Endothelial cell of umbilical vein (primary cell): Measurements from ENCODE around the gene GRM8. TPM values are rescaled to one million over a fixed set of nuclear protein-coding genes. Genes with fewer than 3 reads are reported as not detected.

Experiments used
- BruUV-seq: library from RNA; stranded (reverse); fragments of 400-500 nt; replicated peaks from 2 replicates; lab custom pipeline; 2021; lab: Mats Ljungman, UMichigan
- CTCF ChIA-PET: fragments of 300-600, 350-600 bp; sonication (Branson Sonifier 250); formaldehyde crosslinking; loops from one replicate; lab custom pipeline; 2021; ENCODE audit warnings: antibody characterized with exemption, inconsistent platforms; lab: Charles Lee
- POLR2A ChIA-PET: fragments of 300-600, 350-600 bp; sonication (Branson Sonifier 250); formaldehyde crosslinking; loops from one replicate; lab custom pipeline; 2021; ENCODE audit warnings: antibody characterized with exemption, inconsistent platforms; lab: Charles Lee
- DNase-seq: peaks from one replicate; pipeline ENCODE4 v3.0.0-alpha.2; 2011; ENCODE audit warnings: low read depth, low spot score
- FAIRE-seq: peaks from 2 replicates; lab custom pipeline; 2011; peaks lifted over from hg19 to GRCh38; lab: Jason Lieb, UNC
- H2AFZ ChIP-seq: 2 replicates; pipeline ENCODE4 v1.6.0; 2012; ENCODE audit warnings: low read depth, low read length, control low read depth, inconsistent platforms
- H3K27ac ChIP-seq: 2 replicates; pipeline ENCODE4 v1.5.1; 2011; ENCODE audit warnings: low read depth, mild to moderate bottlenecking, control low read depth, low read length, moderate library complexity; ENCODE audit not compliant: insufficient read depth
- H3K27me3 ChIP-seq, 2 experiments: 2 replicates each; pipeline versions ENCODE4 v1.6.0 to v1.6.1; 2011; ENCODE audit warnings: low read length in 2 of 2, mixed read lengths in 1 of 2; ENCODE audit not compliant: control insufficient read depth in 2 of 2, insufficient read depth in 2 of 2
- H3K36me3 ChIP-seq, 2 experiments: 2 replicates in 1 of 2; 3 replicates in 1 of 2; pipeline ENCODE4 v1.5.1; 2011; ENCODE audit warnings: low read length in 2 of 2, mild to moderate bottlenecking in 1 of 2, moderate library complexity in 1 of 2; ENCODE audit not compliant: control insufficient read depth in 2 of 2, insufficient read depth in 2 of 2; ENCODE audit errors: extremely low read depth in 1 of 2
- H3K4me1 ChIP-seq: 3 replicates; pipeline ENCODE4 v1.5.1; 2011; ENCODE audit warnings: mild to moderate bottlenecking, low read length; ENCODE audit not compliant: control insufficient read depth, insufficient read depth; ENCODE audit errors: extremely low read depth
- H3K4me2 ChIP-seq: 2 replicates; pipeline ENCODE4 v1.6.1; 2011; ENCODE audit warnings: low read length, control low read depth, mixed read lengths; ENCODE audit not compliant: insufficient read depth
- H3K4me3 ChIP-seq, 3 experiments: fragments of 200-600 bp in 1 of 3; sonication (generic), shearing (Covaris generic) in 1 of 3; replicated peaks in 1 of 3; 2 replicates each; pipeline ENCODE4 v1.5.1; 2011 to 2016; ENCODE audit warnings: control low read depth in 3 of 3, low read length in 3 of 3, mild to moderate bottlenecking in 2 of 3, inconsistent platforms in 1 of 3, low read depth in 1 of 3, moderate library complexity in 1 of 3; ENCODE audit not compliant: insufficient read depth in 1 of 3
- H3K79me2 ChIP-seq: 2 replicates; pipeline ENCODE4 v1.6.0; 2012; ENCODE audit warnings: low read length, inconsistent platforms; ENCODE audit not compliant: control insufficient read depth, insufficient read depth
- H3K9ac ChIP-seq: replicated peaks from 2 replicates; pipeline ENCODE3; 2011; ENCODE audit warnings: low read length, control low read depth; ENCODE audit not compliant: insufficient read depth; ENCODE audit errors: extremely low read depth
- H3K9me1 ChIP-seq: replicated peaks from 3 replicates; pipeline ENCODE4 v1.6.0; 2011; ENCODE audit warnings: mild to moderate bottlenecking, low read length; ENCODE audit not compliant: control insufficient read depth, insufficient read depth; ENCODE audit errors: extremely low read depth
- H3K9me3 ChIP-seq: replicated peaks from 2 replicates; pipeline ENCODE4 v1.5.1; 2012; ENCODE audit warnings: low read length, inconsistent platforms; ENCODE audit not compliant: control insufficient read depth, insufficient read depth
- H4K20me1 ChIP-seq: replicated peaks from 2 replicates; pipeline ENCODE3; 2011; ENCODE audit warnings: mild to moderate bottlenecking, low read length; ENCODE audit not compliant: control insufficient read depth, insufficient read depth; ENCODE audit errors: extremely low read depth
- CTCF ChIP-seq, 2 donors: IDR thresholded peaks; 1 replicate in 1 of 2; 2 replicates in 1 of 2; pipeline ENCODE4 v1.5.1; 2011; ENCODE audit warnings: low read length in 2 of 2, mild to moderate bottlenecking in 2 of 2, moderate library complexity in 2 of 2, control low read depth in 1 of 2, inconsistent platforms in 1 of 2, low read depth in 1 of 2; ENCODE audit not compliant: insufficient read depth in 1 of 2; ENCODE audit errors: extremely low read depth in 1 of 2
- EZH2 ChIP-seq: IDR thresholded peaks from 2 replicates; pipeline ENCODE4 v1.6.1; 2012; ENCODE audit warnings: borderline replicate concordance, low read depth, mild to moderate bottlenecking, moderate library complexity, low read length, inconsistent platforms; ENCODE audit not compliant: severe bottlenecking
- FOS ChIP-seq: IDR thresholded peaks from 2 replicates; pipeline ENCODE4 v1.6.1; 2011; ENCODE audit warnings: mild to moderate bottlenecking, low read length, moderate library complexity, borderline replicate concordance; ENCODE audit not compliant: insufficient read depth
- GATA2 ChIP-seq: IDR thresholded peaks from 2 replicates; pipeline ENCODE4 v1.7.0; 2011; ENCODE audit warnings: low read depth, mild to moderate bottlenecking, moderate library complexity, mixed read lengths, low read length; ENCODE audit not compliant: insufficient read length, insufficient read depth
- JUN ChIP-seq: IDR thresholded peaks from 2 replicates; pipeline ENCODE4 v1.6.1; 2011; ENCODE audit warnings: borderline replicate concordance, low read depth; ENCODE audit not compliant: insufficient read length, insufficient read depth
- MAX ChIP-seq: IDR thresholded peaks from 2 replicates; pipeline ENCODE4 v1.6.1; 2011; ENCODE audit not compliant: insufficient read depth, insufficient read length
- MYC ChIP-seq: IDR thresholded peaks from one replicate; pipeline ENCODE4 v1.6.1; 2011; ENCODE audit warnings: mild to moderate bottlenecking, low read depth, low read length
- POLR2A ChIP-seq: IDR thresholded peaks from 2 replicates; pipeline ENCODE4 v1.6.1; 2012; ENCODE audit warnings: low read depth, mild to moderate bottlenecking, control low read depth, low read length
- POLR2AphosphoS5 ChIP-seq: IDR thresholded peaks from 2 replicates; pipeline ENCODE4 v1.6.1; 2012; ENCODE audit warnings: low read depth, mild to moderate bottlenecking, control low read depth, low read length, moderate library complexity; ENCODE audit not compliant: insufficient read depth
- dilution Hi-C: fragments of 300-500 bp; cut with MboI; formaldehyde crosslinking; loops from one replicate; pipeline ENCODE4 v1.15.0; 2019; ENCODE audit warnings: low sequenced_read_pairs; ENCODE audit not compliant: extremely low pct_ligation_motif_present
- intact Hi-C: fragments of 100-400 bp; cut with micrococcal nuclease; formaldehyde crosslinking; loops from one replicate; pipeline ENCODE4 v1.10.0; 2022
- polyA plus RNA-seq, 4 experiments: library from polyadenylated mRNA; depleted of rRNA in 3 of 4; stranded (reverse) in 3 of 4; unstranded in 1 of 4; fragments of >200 nt; gene quantifications; 2 replicates each; pipeline versions ENCODE4 v1.2.1 to v1.2.3, GENCODE V29; 2011 to 2012; ENCODE audit warnings: missing spikeins in 1 of 4
- total RNA-seq: library from RNA; stranded (reverse); gene quantifications from 2 replicates; pipeline ENCODE4 v1.2.3, GENCODE V29; 2021

Gene GRM8
- total and polyA plus RNA-seq, 2 donors (not counting 3 experiments of a cell fraction or from before 2014, with no cell fraction given), result not detected

- Histone ChIP-seq H3K9ac (no peak overlapping the region), H3K4me1 (no peaks in the 10 kb centered on the region), H3K27me3 (no peaks in the 10 kb centered on the region), H3K4me3 (no peak overlapping the region), H2AFZ (no peak overlapping the region), H3K36me3 (no peaks in the 10 kb centered on the region), H3K27ac (no peak overlapping the region), H4K20me1 (no peaks in the 10 kb centered on the region), H3K4me2 (no peak overlapping the region), H3K79me2 (no peaks in the 10 kb centered on the region), H3K9me1 (no peaks in the 10 kb centered on the region), H3K9me3 (no peaks in the 10 kb centered on the region)
- intact Hi-C loops, result no loop called here
- CTCF ChIA-PET, result no interaction called here
- DNase-seq, result no peak
- TF ChIP-seq JUN (no peak), MYC (no peak), MAX (no peak), POLR2AphosphoS5 (no peak), GATA2 (no peak), EZH2 (no peak), FOS (no peak), POLR2A (no peak), CTCF (IDR thresholded peaks at IDR 0.05; ENCODE audit: extremely low read depth in 1 of 2, insufficient read depth in 1 of 2, low read depth in 1 of 2, low read length in 2 of 2) (no peak)
- dilution Hi-C loops, result no loop called here
- POLR2A ChIA-PET, result no interaction called here
- BruUV-seq, result no TSS peak
- FAIRE-seq, result no peak
Measured at GRCh38 chr7:127290116-127290655, 37.4 kb upstream of the GRM8 start.
